Upper lobe of left lung (tissue), 4 donors: Measurements from ENCODE around the gene CLC.

Source experiments
- POLR2A ChIP-seq, 4 donors: fragments of 450-650 bp; IDR thresholded peaks; one replicate each; pipeline ENCODE4 v1.5.1; 2016 to 2017; ENCODE audit warnings: antibody characterized with exemption in 4 of 4, mild to moderate bottlenecking in 2 of 4
- TF ChIP-seq, protein P1 (sequence below), 6 experiments: fragments of 450-650 bp in 4 of 6; fragments of 200-600 bp in 2 of 6; sonication (generic) in 2 of 6; IDR thresholded peaks; one replicate each; pipeline ENCODE4 v1.5.1; 2016 to 2019; ENCODE audit warnings: antibody characterized with exemption in 6 of 6

- TF ChIP-seq, protein P1, sequence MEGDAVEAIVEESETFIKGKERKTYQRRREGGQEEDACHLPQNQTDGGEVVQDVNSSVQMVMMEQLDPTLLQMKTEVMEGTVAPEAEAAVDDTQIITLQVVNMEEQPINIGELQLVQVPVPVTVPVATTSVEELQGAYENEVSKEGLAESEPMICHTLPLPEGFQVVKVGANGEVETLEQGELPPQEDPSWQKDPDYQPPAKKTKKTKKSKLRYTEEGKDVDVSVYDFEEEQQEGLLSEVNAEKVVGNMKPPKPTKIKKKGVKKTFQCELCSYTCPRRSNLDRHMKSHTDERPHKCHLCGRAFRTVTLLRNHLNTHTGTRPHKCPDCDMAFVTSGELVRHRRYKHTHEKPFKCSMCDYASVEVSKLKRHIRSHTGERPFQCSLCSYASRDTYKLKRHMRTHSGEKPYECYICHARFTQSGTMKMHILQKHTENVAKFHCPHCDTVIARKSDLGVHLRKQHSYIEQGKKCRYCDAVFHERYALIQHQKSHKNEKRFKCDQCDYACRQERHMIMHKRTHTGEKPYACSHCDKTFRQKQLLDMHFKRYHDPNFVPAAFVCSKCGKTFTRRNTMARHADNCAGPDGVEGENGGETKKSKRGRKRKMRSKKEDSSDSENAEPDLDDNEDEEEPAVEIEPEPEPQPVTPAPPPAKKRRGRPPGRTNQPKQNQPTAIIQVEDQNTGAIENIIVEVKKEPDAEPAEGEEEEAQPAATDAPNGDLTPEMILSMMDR (IDR thresholded peaks at IDR 0.05) = no peak
- no peak for TF ChIP-seq POLR2A (IDR thresholded peaks at IDR 0.05)
These were observed 7.8 kb upstream of the CLC start for GRCh38 chr19:39745643-39746042.
